Measurements from ENCODE around the gene GPRC5A.
A peak's percentile ranks its signal among the peaks of the same experiment; 100 is the strongest.

GPRC5A gene

GRCh38 chr12:12870465-12870864 lies 20.9 kb upstream of the GPRC5A start:
- Histone ChIP-seq H3K36me3 (ENCODE audit: control insufficient read depth in 2 of 2, insufficient read depth in 1 of 2, low read length in 2 of 2) (no peaks in the 10 kb centered on the region), H3K9me3 (ENCODE audit: control insufficient read depth, insufficient read depth, low read depth, low read length) (no peaks in the 10 kb centered on the region), H3K4me1 (ENCODE audit: control insufficient read depth, insufficient read depth, low read length) (peaks cover 15% of the 10 kb centered on the region), H3K4me3 (ENCODE audit: low read depth, low read length) (no peak overlapping the region), H3K27ac (ENCODE audit: extremely low read depth, low read depth, low read length) (no peak overlapping the region)
- CTCF ChIA-PET, result no interaction called here
- POLR2A ChIA-PET, result no interaction called here
- TF ChIP-seq TSHZ1 (tag by site-specific recombination; IDR thresholded peaks at IDR 0.05; ENCODE audit: borderline replicate concordance), result no peak
- no peak for TF ChIP-seq SCRT2 (tag by site-specific recombination; IDR thresholded peaks at IDR 0.05)
- TF ChIP-seq ZNF366 (tag by site-specific recombination; conservative IDR thresholded peaks at IDR 0.05), result 0 out of 2 replicates have a peak, but pooled peaks have one; percentile 28
- TF ChIP-seq, protein P1, sequence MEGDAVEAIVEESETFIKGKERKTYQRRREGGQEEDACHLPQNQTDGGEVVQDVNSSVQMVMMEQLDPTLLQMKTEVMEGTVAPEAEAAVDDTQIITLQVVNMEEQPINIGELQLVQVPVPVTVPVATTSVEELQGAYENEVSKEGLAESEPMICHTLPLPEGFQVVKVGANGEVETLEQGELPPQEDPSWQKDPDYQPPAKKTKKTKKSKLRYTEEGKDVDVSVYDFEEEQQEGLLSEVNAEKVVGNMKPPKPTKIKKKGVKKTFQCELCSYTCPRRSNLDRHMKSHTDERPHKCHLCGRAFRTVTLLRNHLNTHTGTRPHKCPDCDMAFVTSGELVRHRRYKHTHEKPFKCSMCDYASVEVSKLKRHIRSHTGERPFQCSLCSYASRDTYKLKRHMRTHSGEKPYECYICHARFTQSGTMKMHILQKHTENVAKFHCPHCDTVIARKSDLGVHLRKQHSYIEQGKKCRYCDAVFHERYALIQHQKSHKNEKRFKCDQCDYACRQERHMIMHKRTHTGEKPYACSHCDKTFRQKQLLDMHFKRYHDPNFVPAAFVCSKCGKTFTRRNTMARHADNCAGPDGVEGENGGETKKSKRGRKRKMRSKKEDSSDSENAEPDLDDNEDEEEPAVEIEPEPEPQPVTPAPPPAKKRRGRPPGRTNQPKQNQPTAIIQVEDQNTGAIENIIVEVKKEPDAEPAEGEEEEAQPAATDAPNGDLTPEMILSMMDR (tag by site-specific recombination; IDR thresholded peaks at IDR 0.05), result no peak
- TF ChIP-seq TRIM28 (IDR thresholded peaks at IDR 0.05; ENCODE audit: borderline replicate concordance, low read length), result no peak
- no peak for TF ChIP-seq ZBTB44 (tag by site-specific recombination; IDR thresholded peaks at IDR 0.05)
- no peak for TF ChIP-seq ZNF561 (tag by site-specific recombination; IDR thresholded peaks at IDR 0.05; ENCODE audit: borderline replicate concordance)
- 0 out of 2 replicates have a peak, but pooled peaks have one; percentile 44 for TF ChIP-seq HIC1 (tag by site-specific recombination; IDR thresholded peaks at IDR 0.05)
- TF ChIP-seq ZNF629 (tag by site-specific recombination; IDR thresholded peaks at IDR 0.05), result peak; percentile 59; the same call in 1 of the 2 replicates
- TF ChIP-seq ZNF404 (tag by site-specific recombination; IDR thresholded peaks at IDR 0.05), result no peak
- TF ChIP-seq ZNF747 (tag by site-specific recombination; IDR thresholded peaks at IDR 0.05), result no peak
- no peak for TF ChIP-seq GLI2 (tag by site-specific recombination; IDR thresholded peaks at IDR 0.05; ENCODE audit: borderline replicate concordance, low read depth)
- TF ChIP-seq WT1 (tag by site-specific recombination; IDR thresholded peaks at IDR 0.05), result peak; percentile 40; the same call in 1 of the 2 replicates
- no peak for TF ChIP-seq ZNF239 (tag by site-specific recombination; IDR thresholded peaks at IDR 0.05)
- peak; percentile 65 for TF ChIP-seq SETDB1 (IDR thresholded peaks at IDR 0.05; ENCODE audit: insufficient read length, low read length)
- TF ChIP-seq, protein P2, sequence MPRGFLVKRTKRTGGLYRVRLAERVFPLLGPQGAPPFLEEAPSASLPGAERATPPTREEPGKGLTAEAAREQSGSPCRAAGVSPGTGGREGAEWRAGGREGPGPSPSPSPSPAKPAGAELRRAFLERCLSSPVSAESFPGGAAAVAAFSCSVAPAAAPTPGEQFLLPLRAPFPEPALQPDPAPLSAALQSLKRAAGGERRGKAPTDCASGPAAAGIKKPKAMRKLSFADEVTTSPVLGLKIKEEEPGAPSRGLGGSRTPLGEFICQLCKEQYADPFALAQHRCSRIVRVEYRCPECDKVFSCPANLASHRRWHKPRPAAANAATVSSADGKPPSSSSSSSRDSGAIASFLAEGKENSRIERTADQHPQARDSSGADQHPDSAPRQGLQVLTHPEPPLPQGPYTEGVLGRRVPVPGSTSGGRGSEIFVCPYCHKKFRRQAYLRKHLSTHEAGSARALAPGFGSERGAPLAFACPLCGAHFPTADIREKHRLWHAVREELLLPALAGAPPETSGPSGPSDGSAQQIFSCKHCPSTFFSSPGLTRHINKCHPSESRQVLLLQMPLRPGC (tag by site-specific recombination; IDR thresholded peaks at IDR 0.05), result peak; percentile 51; the same call in 1 of the 2 replicates
- TF ChIP-seq ZNF600 (tag by site-specific recombination; IDR thresholded peaks at IDR 0.05), result 0 out of 2 replicates have a peak, but pooled peaks have one; percentile 29
- TF ChIP-seq SP3 (tag by site-specific recombination; IDR thresholded peaks at IDR 0.05), result 0 out of 2 replicates have a peak, but pooled peaks have one; percentile 9
- TF ChIP-seq GFI1B (tag by site-specific recombination; IDR thresholded peaks at IDR 0.05), result 0 out of 2 replicates have a peak, but pooled peaks have one; percentile 17
- no peak for TF ChIP-seq ZNF707 (tag by site-specific recombination; IDR thresholded peaks at IDR 0.05)
- no peak for TF ChIP-seq ZNF184 (tag by site-specific recombination; IDR thresholded peaks at IDR 0.05)
- TF ChIP-seq EGR2 (tag by site-specific recombination; IDR thresholded peaks at IDR 0.05; ENCODE audit: low read depth), result no peak
- TF ChIP-seq ZNF274 (IDR thresholded peaks at IDR 0.05; ENCODE audit: low read length), result no peak
- TF ChIP-seq ZNF274 (tag by site-specific recombination; IDR thresholded peaks at IDR 0.05; ENCODE audit: borderline replicate concordance), result no peak
- TF ChIP-seq ZNF514 (tag by site-specific recombination; IDR thresholded peaks at IDR 0.05), result no peak
- TF ChIP-seq ZFP69B (tag by site-specific recombination; IDR thresholded peaks at IDR 0.05), result no peak
- TF ChIP-seq, protein P3, sequence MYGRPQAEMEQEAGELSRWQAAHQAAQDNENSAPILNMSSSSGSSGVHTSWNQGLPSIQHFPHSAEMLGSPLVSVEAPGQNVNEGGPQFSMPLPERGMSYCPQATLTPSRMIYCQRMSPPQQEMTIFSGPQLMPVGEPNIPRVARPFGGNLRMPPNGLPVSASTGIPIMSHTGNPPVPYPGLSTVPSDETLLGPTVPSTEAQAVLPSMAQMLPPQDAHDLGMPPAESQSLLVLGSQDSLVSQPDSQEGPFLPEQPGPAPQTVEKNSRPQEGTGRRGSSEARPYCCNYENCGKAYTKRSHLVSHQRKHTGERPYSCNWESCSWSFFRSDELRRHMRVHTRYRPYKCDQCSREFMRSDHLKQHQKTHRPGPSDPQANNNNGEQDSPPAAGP (tag by site-specific recombination; IDR thresholded peaks at IDR 0.05), result peak; percentile 51; the same call in 1 of the 2 replicates
- no peak for TF ChIP-seq TCF7L2 (IDR thresholded peaks at IDR 0.05; ENCODE audit: borderline replicate concordance, low read depth, low read length)

All from HEK293 (cell line).